H1 (cell line): ENCODE data around the gene SLIT3. TPM values are rescaled to one million over a fixed set of nuclear protein-coding genes. Genes with fewer than 3 reads are reported as not detected.

Source experiments
- BCL11A ChIP-seq, 2 experiments: IDR thresholded peaks; one replicate each; pipeline ENCODE4 v1.6.1; 2011; ENCODE audit warnings: low read depth in 2 of 2, low read length in 2 of 2, mild to moderate bottlenecking in 2 of 2
- CHD7 ChIP-seq: fragments of 300-600 bp; sonication (generic); IDR thresholded peaks from 2 replicates; pipeline ENCODE4 v1.7.1; 2012; ENCODE audit warnings: low read length, moderate library complexity, mild to moderate bottlenecking, inconsistent platforms; ENCODE audit not compliant: insufficient replicate concordance
- CTBP2 ChIP-seq: IDR thresholded peaks from 2 replicates; pipeline ENCODE4 v1.7.0; 2011; ENCODE audit warnings: borderline replicate concordance, mild to moderate bottlenecking, moderate library complexity, mixed read lengths, low read length; ENCODE audit not compliant: insufficient read depth, insufficient read length
- CTCF ChIP-seq, 3 experiments: IDR thresholded peaks; 1 replicate in 2 of 3; 2 replicates in 1 of 3; pipeline versions ENCODE4 v1.5.1 to v1.6.1; 2011; ENCODE audit warnings: low read length in 3 of 3, mild to moderate bottlenecking in 3 of 3, inconsistent platforms in 2 of 3, low read depth in 1 of 3, moderate library complexity in 1 of 3; ENCODE audit not compliant: insufficient read depth in 1 of 3; ENCODE audit errors: control extremely low read depth in 1 of 3
- KDM5A ChIP-seq: fragments of 200-600 bp; IDR thresholded peaks from 2 replicates; pipeline ENCODE4 v1.7.1; 2012; ENCODE audit warnings: mild to moderate bottlenecking, low read length, inconsistent platforms, mixed read lengths
- NANOG ChIP-seq: IDR thresholded peaks from 2 replicates; pipeline ENCODE4 v1.6.1; 2011; ENCODE audit warnings: low read length, low read depth, mild to moderate bottlenecking, inconsistent platforms; ENCODE audit not compliant: insufficient read depth, poor library complexity, severe bottlenecking
- RAD21 ChIP-seq, 2 experiments: IDR thresholded peaks in 1 of 2; conservative IDR thresholded peaks in 1 of 2; 2 replicates each; pipeline ENCODE4 v1.6.1; 2011; ENCODE audit warnings: low read depth in 2 of 2, low read length in 2 of 2, improper control_type of control experiment in 1 of 2, inconsistent platforms in 1 of 2, mild to moderate bottlenecking in 1 of 2, moderate library complexity in 1 of 2
- polyA plus RNA-seq, 7 experiments: library from polyadenylated mRNA; depleted of rRNA in 3 of 7; stranded (reverse) in 5 of 7; unstranded in 2 of 7; fragments of >200 nt in 5 of 7; fragments of 200-250 nt in 2 of 7; gene quantifications; 1 replicate in 5 of 7; 2 replicates in 1 of 7; 4 replicates in 1 of 7; pipeline versions ENCODE4 v1.2.1 to v1.2.3, GENCODE V29; 2011 to 2013; ENCODE audit warnings: missing spikeins in 2 of 7, mixed read lengths in 2 of 7
- total RNA-seq: library from RNA; stranded (reverse); fragmentation: NEBNext Ultra II Directional; extraction: Animal tissue kit (Norgen Biotek cat#: 25700); gene quantifications from 2 replicates; pipeline ENCODE4 v1.2.1, GENCODE V29; 2021
- TF ChIP-seq, protein P1 (sequence below): IDR thresholded peaks from 2 replicates; pipeline ENCODE4 v1.6.1; 2012; ENCODE audit warnings: inconsistent platforms

Gene SLIT3
- total and polyA plus RNA-seq, 2 of the 8 experiments (the other 6 are each of a cell fraction or from before 2014, with no cell fraction given), result 1.1 to 1.2 TPM

DNA sequence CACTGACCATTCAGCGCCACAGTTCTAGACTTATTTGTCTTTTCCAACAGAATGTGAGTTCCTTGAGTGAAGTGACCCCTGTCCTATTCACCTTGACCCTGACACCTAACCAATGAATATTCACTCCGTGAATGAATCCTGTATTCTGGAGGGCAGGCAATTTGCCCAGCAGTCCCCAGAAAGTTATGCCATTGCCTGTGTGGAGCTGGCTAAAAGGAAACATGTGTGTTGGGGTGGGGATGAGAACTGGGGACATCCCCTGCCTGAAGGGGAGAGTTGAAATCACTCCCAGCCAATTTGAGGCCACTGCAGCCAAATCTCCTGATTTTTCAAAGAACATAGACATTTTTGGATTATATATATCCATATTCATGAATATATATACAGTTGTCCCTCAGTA lies 199.0 kb downstream of the SLIT3 start (continued):
- no peak for TF ChIP-seq CTCF (IDR thresholded peaks at IDR 0.05; ENCODE audit: control extremely low read depth in 1 of 3, insufficient read depth in 1 of 3, low read depth in 1 of 3, low read length in 3 of 3)
- TF ChIP-seq CTBP2, result no peak
- TF ChIP-seq BCL11A (IDR thresholded peaks at IDR 0.05; ENCODE audit: low read depth in 2 of 2, low read length in 2 of 2), result no peak
- TF ChIP-seq, protein P1, sequence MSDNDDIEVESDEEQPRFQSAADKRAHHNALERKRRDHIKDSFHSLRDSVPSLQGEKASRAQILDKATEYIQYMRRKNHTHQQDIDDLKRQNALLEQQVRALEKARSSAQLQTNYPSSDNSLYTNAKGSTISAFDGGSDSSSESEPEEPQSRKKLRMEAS, result no peak
- TF ChIP-seq KDM5A, result no peak
- no peak for TF ChIP-seq CHD7
- TF ChIP-seq RAD21 (IDR thresholded peaks at IDR 0.05 in 1 of 2, conservative IDR thresholded peaks at IDR 0.05 in 1 of 2; ENCODE audit: low read depth in 2 of 2, low read length in 2 of 2), result no peak
- TF ChIP-seq NANOG, result no peak
